HT1080 (cell line): ENCODE data around the gene SSR3. TPM values are rescaled to one million over a fixed set of nuclear protein-coding genes. Genes with fewer than 3 reads are reported as not detected.
A peak's percentile ranks its signal among the peaks of the same experiment; 100 is the strongest.
"Not testable (repeated sequence)": the region's sequence is repeated elsewhere in the genome, so short reads cannot be mapped to it uniquely, and the experiment has no call there.

Source experiments
- DNase-seq: peaks from one replicate; pipeline ENCODE4 v3.0.0-alpha.2; 2015; ENCODE audit warnings: low read depth
- total RNA-seq: library from RNA; depleted of rRNA; stranded (reverse); fragments of >200 nt; shearing (Covaris generic); gene quantifications from 2 replicates; pipeline ENCODE4 v1.2.3, GENCODE V29; 2014

The SSR3 gene
- total RNA-seq, 1 experiment from 2014 or later, result 655 TPM

DNA sequence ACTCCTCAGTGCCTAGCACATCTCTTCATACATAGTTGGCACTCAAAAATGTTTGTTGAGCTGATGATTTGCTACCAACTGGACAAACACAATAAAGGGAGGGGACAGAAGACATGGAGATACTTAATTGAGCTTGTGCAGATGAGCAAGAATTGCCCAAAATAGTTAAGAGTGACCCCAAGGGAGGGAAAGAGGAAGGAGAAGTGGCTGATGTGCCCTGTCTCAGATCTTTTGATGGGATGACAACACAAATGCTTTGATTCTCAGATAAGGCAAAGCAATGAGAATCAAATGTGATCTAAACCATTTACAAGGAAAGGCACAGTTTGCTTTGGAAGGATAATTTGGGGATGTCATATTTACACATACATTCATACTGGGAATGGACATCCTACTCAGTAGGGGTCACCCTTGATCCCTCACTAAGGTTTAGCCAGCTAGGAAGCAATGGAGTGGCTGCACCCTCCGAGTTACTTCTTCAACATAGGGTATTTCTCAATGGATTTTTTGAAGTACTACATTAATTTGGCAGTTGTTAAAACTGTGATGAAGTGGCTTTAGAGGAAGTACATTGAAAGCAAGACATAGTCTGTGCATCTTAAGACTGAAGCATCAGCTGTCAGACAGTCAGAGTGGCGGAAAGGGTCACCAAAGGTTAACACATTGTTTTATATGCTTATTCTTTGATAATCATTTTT lies 21.9 kb upstream of the SSR3 start:
- peak; percentile 25 for DNase-seq

DNA sequence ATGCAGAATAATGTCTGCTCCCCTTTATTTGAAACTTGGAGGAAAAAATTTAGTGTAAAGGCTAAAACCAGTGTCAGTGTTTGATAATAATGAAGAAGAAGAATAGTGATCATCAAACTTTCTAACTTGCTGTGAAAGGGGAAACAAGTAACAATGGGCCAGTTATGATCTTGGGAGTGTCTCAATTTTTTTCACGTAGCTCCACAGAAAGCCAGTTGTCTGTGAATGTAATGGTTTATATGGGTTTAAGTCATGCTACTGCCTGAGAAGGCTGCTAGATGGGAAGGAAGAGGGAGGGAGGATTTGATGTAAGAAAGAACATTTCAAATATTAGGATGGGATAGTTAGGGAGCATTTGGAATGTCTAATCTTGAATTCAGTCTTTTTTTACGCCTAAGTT lies 21.1 kb upstream of the SSR3 start:
- DNase-seq, result no peak

GRCh38 chr3:156575641-156576040 lies 20.7 kb upstream of the SSR3 start:
- no peak for DNase-seq

DNA sequence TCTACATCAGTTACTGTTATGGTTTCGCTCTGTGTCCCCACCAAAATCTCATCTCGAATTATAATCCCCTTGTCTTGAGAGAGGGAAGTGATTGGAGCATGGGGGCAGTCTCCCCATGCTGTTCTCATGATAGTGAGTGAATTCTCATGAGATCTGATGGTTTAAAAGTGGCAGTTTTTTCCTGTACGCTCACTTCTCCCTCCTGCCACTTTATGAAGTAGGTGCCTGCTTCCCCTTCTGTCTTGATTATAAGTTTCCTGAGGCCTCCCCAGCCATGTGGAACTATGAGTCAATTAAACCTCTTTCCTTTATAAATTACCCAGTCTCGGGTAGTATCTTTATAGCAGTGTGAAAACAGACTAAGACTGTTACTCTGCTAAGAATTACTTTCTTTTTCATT lies 15.0 kb upstream of the SSR3 start:
- DNase-seq, result not testable (repeated sequence)

DNA sequence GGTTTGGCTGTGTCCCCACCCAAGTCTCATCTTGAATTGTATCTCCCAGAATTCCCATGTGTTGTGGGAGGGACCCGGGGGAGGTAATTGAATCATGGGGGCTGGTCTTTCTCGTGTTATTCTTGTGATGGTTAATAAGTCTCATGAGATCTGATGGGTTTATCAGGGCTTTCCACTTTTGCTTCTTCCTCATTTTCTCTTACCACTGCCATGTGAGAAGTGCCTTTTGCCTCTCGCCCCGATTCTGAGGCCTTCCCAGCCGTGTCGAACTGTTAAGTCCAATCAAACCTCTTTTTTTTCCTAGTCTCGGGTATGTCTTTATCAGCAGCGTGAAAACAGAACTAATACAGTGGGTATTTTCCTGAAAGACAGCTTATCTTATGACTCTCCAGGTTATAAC lies 14.1 kb upstream of the SSR3 start:
- DNase-seq, result not testable (repeated sequence)

- DNase-seq, result no peak
Measured at GRCh38 chr3:156563900-156564682, 9.2 kb upstream of the SSR3 start.

GRCh38 chr3:156562486-156562885 lies 7.6 kb upstream of the SSR3 start:
- DNase-seq, result not testable (repeated sequence)

- no peak for DNase-seq
Measured at GRCh38 chr3:156561533-156561932, 6.6 kb upstream of the SSR3 start.

DNA sequence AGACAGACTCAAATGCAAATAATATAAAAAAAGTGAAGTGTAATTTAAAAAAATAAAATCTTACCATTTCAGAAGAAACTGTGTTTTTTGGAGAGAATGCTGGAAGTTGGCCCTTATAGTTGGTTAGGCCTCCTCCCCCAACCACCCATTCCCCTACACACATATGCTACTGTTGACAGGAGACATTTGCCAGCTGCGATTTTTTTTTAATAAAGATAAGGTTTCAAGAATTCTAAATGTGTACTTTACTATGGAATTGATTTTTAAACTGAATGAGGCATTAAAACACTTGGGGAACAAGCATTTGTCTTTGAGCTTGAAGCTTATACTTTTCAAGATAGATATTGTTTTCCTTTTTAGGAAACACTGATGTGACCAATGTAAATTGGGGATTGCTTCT lies 4.4 kb upstream of the SSR3 start:
- no peak for DNase-seq

- DNase-seq, result no peak
Measured at GRCh38 chr3:156558389-156558788, 3.5 kb upstream of the SSR3 start.

DNA sequence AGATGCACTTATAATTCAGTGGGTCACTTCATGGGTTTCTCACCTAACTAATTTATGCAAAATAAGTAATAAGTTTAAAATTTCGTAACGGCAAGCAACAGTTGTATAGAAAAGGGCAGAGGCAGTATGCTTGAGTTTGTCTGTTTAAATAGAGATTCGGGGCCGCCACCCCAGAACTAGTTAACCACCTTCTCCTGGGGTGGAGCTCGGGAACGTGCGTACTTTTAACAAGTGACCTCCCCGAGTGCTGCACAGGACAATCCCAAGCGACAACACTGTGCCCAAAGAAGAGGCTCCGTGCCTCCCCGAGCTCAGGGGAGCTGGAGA lies 439 bp downstream of the SSR3 start:
- no peak for DNase-seq

GRCh38 chr3:156553705-156554356 lies 1.1 kb downstream of the SSR3 start:
- DNase-seq, result peak; percentile 66

GRCh38 chr3:156552973-156553372 lies 1.9 kb downstream of the SSR3 start:
- DNase-seq, result no peak

DNA sequence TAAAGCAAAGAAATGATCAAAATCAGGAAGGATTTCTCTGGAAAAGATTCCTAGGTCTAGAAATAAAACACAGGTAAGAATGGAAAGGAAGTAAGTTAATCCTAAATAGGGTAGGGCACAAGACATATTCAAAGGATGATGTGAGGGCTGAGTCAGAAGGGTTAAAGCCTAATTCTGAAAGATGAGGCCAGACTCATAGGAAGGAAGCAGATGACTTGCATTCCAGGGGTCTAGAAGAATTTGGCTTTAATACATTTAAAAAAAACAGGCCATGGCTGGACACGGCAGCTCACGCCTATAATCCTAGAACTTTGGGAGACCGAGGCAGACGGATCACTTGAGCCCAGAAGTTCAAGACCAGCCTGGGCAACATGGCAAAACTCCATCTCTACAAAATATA lies 3.2 kb downstream of the SSR3 start:
- peak; percentile 94 for DNase-seq

GRCh38 chr3:156551261-156551660 lies 3.7 kb downstream of the SSR3 start:
- DNase-seq, result peak; percentile 82

DNA sequence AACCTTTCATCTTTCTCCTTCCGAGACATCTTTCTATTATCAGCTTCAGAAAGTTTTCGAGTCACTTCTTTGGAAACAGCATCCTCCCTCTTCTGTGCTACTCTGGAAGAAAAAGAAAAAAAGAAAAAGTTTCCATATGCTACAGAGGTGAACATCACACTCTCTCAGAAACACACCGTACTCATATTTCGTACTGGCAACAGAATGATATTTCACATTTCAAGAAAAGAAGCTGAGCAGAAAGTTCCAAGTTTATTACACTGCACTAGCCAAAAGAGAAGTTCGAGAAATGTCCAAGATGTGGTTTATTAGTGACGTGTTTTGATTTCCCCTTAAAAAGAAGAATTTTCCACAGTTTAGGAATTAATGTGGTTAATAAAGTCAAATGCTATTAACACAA lies 6.0 kb downstream of the SSR3 start:
- no peak for DNase-seq

GRCh38 chr3:156548041-156548687 lies 6.8 kb downstream of the SSR3 start:
- DNase-seq, result no peak

GRCh38 chr3:156547637-156548036 lies 7.3 kb downstream of the SSR3 start:
- DNase-seq, result no peak

GRCh38 chr3:156543043-156543555 lies 11.8 kb downstream of the SSR3 start:
- no peak for DNase-seq

DNA sequence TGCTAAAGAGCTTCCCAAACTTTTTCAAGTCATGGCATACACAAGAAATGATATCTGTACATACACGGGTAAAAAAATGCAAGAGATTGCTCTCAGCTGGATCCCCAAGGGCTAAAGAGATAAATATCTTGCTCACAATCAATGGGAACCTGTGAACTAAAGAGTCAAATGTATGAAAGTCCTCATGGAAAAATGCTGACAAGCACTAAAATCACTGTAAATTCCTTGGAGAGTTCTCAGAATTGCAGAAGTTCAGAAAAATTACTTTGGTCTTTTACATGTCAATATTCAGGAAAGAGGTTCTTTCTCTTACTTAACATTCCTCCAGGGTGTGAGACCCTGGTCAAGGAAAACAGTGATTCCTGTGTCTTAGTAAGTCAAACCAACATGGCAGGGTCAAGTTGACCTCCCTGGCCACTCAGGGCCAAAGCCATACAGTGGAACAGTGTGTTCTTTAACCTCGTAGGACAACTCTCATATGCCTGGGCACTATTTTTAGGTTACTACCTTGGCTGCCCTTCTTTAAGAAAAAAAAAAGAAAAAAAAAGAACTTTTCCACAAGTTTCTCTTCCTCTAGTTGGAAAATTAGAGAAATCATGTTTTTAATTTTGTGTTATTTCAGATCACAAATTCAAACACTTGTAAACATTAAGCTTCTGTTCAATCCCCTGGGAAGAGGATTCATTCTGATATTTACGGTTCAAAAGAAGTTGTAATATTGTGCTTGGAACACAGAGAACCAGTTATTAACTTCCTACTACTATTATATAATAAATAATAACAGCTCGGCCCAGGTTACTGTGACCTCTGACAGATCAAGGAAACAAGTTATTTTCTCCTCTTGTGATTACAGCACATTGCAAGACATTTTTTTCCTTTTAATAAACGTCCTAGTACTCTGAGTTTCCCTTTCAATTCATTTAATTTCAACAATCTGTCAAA lies 12.5 kb downstream of the SSR3 start:
- no peak for DNase-seq

GRCh38 chr3:156539802-156540201 lies 15.1 kb downstream of the SSR3 start:
- no peak for DNase-seq
